GM19328 (cell line): ENCODE results near the gene TNFRSF9.
"Not testable (repeated sequence)": the region's sequence is repeated elsewhere in the genome, so short reads cannot be mapped to it uniquely, and the experiment has no call there.

Source experiments
- ATAC-seq: cut with Tn5 transposase; IDR thresholded peaks from one replicate; pipeline ENCODE4 v1.9.1; 2021; ENCODE audit warnings: mild to moderate bottlenecking, moderate library complexity; ENCODE audit not compliant: unreplicated experiment

Gene TNFRSF9

DNA sequence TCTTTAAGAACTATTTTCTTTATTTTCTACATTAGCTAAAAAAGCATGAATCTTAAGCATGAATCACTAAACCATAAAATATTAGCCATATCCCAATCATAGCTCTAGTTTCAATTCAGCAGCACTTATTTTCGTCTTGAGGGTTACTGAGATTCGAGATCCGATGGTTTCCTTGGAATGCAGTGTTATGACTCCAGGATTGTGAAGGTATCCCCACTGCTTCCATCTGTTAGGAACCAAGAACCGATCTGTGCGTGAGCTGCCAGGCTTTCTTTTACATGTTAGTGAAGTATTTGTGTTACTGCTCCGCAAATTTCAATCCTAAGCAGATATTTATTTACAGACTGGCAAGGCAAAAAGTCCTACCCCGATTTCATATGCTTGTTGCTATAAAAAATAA, 18.8 kb downstream of the TNFRSF9 start:
- ATAC-seq: no peak

GRCh38 chr1:7919880-7920279, 20.8 kb downstream of the TNFRSF9 start:
- ATAC-seq: no peak

DNA sequence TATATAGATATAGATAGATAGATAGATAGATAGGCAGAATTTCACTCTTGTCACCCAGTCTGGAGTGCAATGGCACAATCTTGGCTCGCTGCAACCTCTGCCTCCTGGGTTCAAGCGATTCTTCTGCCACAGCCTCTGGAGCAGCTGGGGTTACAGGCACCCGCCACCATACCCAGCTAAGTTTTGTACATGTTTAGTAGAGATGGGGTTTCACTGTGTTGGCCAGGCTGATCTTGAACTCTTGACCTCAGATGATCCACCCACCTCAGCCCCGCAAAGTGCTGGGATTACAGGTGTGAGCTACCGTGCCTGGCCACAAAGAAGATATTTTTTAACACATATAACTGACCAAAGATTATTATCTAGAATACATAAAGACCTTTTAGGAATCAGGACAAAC, 22.7 kb downstream of the TNFRSF9 start:
- ATAC-seq: not testable (repeated sequence)

GRCh38 chr1:7916501-7916830, 24.2 kb downstream of the TNFRSF9 start:
- no peak for ATAC-seq

DNA sequence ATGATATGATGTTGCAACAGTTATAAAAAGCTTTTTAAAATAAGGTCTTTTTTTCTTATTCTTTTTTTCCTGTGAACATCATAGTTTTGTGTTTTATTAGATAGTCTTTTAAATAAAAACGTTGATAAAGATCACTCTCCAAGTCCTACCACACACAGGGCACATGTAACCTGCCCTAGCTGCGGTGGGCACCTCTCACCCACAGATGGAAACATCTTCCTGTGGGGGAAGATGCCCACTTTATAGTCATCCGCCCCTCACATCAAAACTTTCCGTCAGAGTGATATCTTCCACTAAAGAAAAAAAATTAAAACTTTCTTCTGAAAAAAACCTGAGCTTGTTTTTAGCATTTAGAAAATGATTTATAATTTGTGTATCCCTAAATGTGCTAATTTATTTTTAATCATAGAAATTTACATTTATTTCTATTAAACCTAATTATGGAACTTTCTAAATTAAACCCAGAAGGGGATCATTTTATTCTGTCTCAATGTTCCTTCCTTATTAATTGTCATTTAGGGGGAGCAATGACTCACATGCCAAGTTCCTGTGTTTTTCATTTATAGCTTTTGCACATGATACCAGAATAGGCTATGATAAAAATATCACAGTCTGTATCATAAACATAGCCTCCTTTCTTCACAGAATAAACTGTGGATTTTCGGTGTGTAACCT, 24.7 kb downstream of the TNFRSF9 start:
- no peak for ATAC-seq

DNA sequence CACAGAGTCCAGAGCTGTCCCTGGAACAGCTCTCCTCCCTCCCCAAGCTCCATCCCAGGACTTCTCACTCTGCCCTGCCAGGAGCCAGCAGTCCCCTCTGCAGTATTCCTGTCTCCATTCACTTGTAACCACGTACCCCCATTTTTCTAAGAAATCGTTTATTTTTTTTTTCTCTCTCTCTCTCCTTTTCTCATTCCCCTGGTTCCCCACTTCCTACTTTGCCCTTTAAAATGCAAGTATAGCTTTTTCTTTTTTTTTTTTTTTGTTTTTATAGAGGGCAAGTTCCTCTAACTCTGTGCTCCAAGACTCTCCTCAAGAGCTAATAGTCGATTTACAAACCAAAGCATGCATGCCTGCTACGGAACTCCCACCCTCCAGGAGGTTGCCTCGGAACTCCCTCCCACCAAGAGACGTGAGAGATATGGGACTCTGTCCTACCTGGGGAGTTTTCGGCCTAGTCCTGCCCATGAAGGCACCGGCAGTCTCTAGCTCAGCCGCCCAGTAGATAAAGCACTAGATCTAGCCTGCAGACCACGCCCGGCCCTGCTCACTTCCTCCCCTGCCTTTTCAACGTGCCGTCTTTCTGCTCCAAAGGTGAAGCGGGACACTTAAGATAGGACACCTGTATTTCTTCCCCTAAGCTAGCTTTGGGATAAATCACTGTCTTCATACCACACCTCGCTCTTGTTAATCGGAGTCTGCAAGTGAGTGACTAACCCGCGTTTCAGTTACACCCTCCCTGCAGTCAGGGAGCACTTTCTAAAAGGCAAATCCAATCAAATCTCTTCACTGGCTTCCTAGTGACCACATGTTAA, 27.7 kb downstream of the TNFRSF9 start:
- ATAC-seq: no peak

DNA sequence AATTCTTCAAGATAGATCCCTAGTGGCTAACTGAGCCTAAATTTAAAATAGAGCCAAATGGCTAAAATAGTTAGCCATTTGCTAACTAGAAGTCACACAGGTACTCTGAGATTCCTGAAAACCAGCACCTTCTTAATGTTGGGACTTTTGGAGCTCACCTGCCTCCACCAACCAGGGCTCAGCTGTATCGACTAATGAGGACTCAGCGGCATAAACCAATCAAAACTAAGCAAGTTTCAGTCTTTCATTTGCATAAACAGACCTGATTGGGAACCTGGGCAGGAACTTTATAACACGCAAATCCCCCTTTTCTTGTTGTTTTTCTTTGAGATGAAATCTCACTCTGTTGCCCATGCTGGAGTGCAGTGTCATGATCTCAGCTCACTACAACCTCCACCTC, 28.5 kb downstream of the TNFRSF9 start:
- ATAC-seq: no peak

DNA sequence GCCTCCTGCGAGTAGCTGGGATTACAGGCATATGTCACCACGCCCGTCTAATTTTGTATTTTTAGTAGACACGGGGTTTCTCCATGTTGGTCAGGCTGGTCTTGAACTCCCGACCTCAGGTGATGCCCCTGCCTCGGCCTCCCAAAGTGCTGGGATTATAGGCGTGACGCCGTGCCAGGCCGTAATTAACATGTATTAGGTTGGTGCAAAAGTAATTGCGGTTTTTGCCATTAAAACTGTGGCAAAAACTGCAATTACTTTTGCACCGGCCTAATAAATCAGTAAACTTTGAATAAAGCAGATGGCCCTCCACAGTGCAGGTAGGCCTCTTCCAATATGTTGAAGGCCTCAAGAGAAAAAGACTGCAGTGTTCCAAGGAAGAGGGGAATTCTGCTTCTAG, 35.4 kb downstream of the TNFRSF9 start:
- no peak for ATAC-seq

- no peak for ATAC-seq
These were observed 38.1 kb downstream of the TNFRSF9 start for GRCh38 chr1:7902478-7903085.

DNA sequence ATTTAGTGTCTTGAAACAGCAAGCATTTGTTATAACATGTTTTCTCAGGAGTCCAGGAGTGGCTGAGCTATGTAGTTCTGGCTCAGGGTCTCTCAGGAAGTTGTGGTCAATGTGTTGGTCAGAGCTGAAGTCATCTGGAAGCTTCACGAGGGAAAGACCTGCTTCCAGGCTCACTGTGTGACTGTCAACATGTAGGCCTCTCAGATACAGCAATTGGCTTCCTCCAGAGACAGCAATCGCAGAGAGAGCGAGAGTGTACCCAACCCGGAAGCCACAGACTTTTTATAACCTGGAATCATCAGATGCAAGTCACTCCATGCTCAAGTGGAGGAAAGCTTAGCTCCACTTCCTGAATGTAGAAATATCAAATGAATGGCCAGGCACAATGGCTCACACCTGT, 40.9 kb downstream of the TNFRSF9 start:
- ATAC-seq: no peak

GRCh38 chr1:7898962-7899361, 41.7 kb downstream of the TNFRSF9 start:
- ATAC-seq: no peak

DNA sequence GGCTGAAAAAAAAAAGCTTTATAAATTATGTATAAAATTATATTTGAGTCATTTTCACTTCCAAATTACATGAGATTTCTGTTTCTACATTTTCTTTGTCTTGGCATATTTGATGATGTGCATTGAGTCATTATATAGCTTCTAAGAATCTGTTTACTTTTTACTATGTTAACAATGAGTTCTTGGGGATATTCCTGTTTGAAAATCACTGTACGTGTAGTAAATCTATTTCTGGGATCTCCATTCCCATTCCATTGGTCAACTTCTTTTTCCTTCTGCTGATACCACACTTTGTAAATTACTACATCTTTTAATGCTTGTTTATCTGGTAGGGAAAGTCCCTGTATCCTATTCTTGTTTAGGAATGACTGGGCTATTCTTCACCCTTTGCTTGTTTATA, 43.6 kb downstream of the TNFRSF9 start:
- ATAC-seq: no peak

DNA sequence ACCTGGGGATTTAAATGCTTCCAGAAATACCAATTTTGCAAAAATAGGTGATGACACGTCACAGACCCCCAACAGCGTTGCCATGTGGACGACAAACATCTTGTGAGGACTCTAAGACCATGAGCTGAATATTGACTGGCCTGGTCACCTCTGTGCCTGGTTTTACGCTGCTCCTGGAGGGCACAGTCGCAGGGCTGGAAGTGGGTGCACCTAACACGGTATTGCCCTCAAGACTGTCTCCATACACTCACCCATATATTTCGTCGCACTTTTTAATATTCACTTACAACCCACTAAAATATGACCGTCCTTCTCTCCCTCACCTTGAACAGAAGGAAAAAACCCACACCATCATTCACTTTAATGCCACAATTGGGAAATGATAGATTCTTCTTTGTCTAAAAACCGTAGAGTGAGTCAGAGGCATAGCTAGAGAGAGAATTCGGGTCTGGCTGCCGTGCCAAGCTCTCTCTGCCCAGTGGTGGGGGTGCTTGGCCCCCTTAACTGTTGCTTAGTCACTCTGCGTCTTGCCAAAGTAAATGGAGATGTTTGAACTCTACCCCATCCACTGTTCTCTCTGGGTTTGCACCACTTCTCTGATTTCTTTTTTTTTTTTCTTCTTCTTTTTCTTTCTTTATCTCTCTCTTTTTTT, 47.0 kb downstream of the TNFRSF9 start:
- ATAC-seq: no peak

GRCh38 chr1:7891804-7892203, 48.8 kb downstream of the TNFRSF9 start:
- ATAC-seq: no peak

DNA sequence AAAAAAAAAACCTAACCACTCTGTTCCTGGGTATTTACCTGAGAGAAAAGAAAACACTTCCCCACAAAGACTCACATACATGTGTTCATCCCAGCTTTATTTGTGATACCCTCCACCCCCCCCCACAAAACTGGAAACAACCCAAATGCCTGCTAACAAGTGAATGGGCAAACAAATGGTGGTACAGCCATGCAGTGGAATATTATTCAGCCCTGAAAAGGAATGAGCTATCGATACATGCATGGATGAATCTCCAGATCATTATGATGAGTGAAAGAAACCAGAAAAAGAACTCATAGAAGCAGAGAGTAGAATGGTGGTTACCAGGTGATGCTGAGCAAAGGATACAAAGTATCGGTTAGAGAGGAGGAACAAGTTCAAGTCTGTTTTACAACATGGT, 49.8 kb downstream of the TNFRSF9 start:
- ATAC-seq: no peak

GRCh38 chr1:7888248-7889081, 52.2 kb downstream of the TNFRSF9 start:
- no peak for ATAC-seq

DNA sequence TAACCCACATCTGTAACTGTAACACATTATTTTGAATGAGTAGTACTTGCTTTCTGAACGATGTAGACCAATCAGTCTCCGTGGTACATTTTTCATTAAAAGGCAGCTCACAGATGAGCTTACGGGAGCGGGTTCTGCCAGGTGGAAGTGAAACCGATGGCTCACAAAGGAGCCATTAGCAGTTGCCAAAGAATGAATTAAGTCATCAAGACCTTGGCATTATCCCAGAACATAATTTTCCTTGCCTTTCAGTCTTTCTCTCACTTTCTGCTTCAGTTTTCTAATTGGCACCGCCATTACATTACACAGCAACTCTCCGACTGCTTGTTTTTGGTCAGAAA, 54.3 kb downstream of the TNFRSF9 start:
- ATAC-seq: no peak

- no peak for ATAC-seq
These were observed 54.9 kb downstream of the TNFRSF9 start for GRCh38 chr1:7885513-7886404.

- ATAC-seq: no peak
These were observed 55.9 kb downstream of the TNFRSF9 start for GRCh38 chr1:7884757-7885156.

GRCh38 chr1:7879228-7879627, 61.4 kb downstream of the TNFRSF9 start:
- ATAC-seq: no peak
